GM18508 (cell line): ENCODE data around the gene C22orf42.
"Not testable (repeated sequence)": the region's sequence is repeated elsewhere in the genome, so short reads cannot be mapped to it uniquely, and the experiment has no call there.

Experiments used
- ATAC-seq: cut with Tn5 transposase; IDR thresholded peaks from one replicate; pipeline ENCODE4 v1.9.1; 2021; ENCODE audit warnings: moderate number of reproducible peaks; ENCODE audit not compliant: insufficient read depth, unreplicated experiment

The C22orf42 gene

DNA sequence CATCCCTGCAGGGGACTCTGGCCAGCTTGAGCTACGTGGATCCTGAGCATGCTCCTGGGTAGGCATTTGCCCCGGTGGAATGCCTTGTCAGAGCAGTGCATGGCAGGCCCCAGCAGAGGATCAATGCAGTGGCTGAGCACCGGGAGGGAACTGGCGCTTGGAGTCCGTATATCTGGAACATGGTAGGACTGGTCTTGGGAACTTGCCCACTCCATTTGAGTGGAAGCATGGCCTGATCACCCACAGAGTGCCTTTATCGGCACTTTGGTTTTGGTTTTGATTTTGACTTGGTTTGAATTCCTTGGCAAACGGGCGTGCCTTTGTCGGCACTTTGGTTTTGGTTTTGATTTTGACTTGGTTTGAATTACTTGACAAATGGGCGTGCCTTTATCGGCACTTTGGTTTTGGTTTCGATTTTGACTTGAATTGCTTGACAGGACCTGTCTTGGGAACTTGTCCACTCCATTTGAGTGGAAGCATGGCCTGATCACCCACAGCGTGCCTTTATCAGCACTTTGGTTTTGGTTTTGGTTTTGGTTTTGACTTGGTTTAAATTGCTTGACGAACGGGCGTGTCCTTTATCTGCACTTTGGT is 21.3 kb downstream of the C22orf42 start:
- not testable (repeated sequence) for ATAC-seq

DNA sequence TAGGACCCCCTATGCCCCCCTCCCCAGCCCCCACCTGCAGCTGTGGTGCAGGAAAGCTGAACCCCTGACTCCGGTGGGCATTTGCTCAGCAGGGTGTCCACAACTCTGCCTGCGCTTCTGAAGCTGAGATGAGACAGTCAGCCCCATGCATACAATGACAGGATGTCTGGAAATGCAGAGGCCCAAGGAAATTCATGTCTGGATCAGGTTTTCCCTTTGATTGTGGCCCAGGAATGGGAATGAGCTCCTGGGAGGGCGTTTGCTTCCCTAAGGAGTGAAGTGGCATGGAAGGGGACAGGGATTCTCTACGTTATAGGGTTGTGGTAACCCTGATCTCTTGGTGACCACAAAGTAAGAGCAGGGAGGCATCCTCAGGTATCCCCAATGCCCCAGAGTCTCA is 22.2 kb downstream of the C22orf42 start:
- not testable (repeated sequence) for ATAC-seq

GRCh38 chr22:32135958-32136357 is 23.1 kb downstream of the C22orf42 start:
- ATAC-seq = not testable (repeated sequence)

DNA sequence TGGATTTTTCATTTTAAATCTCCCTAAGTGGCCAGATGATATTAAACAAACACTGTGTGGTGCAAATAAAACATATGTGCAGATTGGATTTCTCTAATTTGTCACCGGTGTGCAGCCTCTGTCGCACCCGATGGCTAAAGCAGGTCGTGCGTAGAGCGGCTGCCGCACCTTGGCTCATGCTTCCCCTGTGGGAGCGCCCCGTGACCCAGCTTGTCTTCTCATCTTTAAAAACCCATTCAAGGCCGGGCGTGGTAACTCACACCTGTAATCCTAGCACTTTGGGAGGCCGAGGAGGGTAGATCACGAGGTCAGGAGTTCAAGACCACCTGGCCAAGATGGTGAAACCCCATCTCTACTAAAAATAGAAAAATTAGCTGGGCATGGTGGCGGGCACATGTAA is 24.3 kb downstream of the C22orf42 start:
- not testable (repeated sequence) for ATAC-seq

DNA sequence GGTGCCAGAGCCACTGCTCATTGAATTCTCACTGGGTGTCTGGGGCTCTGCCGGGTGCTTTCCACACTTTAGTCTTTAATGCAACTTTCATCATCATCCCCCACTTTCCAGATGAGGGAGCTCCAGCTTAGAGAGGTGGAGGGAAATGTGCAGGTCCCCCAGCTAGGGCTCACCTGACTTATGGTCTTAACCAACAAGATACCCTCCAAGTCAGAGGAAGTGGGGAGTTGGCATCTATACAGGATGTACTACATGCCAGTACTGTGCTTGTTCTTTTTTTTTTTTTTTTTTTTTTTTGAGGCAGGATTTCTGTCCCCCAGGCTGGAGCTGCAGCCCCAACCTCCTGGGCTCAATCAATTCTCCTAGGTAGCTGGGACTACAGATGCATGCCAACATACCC is 26.3 kb downstream of the C22orf42 start:
- ATAC-seq = no peak

DNA sequence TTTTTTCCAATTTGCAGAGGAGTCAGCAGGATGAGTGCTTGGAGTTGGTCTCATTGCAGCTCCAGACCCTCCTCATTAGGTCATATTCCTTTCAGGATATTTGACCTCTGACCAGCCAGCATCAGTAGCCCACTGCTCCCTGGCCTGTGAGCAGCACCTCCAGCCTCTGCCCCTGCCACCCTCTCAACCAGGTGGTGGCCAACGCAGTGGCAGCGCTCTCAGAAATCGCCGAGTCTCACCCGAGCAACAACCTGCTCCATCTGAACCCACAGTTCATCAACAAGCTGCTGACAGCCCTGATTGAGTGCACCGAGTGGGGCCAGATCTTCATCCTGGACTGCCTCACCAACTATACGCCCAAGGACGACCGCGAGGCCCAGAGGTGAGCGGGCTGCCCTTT is 27.0 kb downstream of the C22orf42 start:
- no peak for ATAC-seq

DNA sequence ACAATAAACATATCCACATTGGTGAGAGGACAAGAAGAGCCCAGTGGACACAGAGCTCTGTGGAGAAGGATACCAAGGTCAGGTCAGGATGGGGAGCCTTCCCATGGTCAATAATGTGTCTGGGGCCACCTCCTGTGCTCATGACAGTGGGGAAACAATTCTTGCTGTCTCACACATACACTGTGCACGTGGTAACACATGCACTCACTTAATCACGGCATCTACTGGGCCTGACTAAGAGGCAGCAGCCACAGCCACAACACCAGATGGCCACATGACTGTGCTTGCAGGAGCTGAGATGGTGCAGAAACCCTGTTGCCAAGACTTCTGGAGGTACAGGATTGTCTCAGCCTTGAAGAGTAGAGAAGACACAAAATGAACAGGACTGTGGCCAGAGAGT is 28.6 kb downstream of the C22orf42 start:
- ATAC-seq = no peak

DNA sequence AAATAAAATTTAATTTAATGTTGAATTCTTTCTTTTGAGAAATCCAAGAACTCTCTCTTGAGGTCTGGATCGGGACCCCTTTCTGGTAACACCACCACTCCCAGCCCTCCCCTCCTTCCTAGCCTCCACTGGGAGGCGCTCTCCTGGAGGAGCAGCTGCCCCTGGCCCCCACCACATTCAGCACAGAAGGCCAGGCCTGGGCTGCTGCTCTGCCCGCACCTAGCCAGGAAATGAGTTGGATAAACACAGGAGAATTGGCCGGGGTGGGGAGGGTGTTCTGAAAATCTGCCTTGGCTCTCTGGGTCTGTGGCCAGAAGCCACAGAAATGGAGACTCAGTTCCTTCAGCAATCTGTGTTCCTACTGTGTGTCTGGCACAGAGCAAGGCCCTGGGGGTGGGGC is 31.2 kb downstream of the C22orf42 start:
- ATAC-seq = no peak

DNA sequence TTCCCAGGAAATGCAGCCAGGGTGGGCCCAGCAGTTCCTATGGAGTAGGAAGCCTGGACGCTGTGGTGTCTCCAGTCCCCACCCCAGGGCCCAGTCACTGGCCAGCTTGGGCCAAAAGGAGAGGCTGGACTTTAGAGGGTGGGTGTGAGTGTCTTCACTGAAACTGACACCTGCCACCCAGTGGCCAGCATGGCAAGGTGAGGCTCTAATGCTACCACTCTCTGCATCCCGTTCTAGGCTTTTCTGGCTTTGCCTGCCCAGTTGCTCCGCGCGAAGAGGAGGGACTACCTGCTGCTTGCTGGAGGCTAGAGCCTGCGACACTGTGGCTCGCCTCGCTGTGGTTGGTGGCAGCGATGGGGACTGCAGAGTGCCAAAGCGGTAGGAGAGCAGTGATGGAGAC is 35.4 kb downstream of the C22orf42 start:
- no peak for ATAC-seq

GRCh38 chr22:32122899-32123298 is 36.2 kb downstream of the C22orf42 start:
- no peak for ATAC-seq

- no peak for ATAC-seq
Observed at GRCh38 chr22:32120603-32121002, 38.5 kb downstream of the C22orf42 start.

DNA sequence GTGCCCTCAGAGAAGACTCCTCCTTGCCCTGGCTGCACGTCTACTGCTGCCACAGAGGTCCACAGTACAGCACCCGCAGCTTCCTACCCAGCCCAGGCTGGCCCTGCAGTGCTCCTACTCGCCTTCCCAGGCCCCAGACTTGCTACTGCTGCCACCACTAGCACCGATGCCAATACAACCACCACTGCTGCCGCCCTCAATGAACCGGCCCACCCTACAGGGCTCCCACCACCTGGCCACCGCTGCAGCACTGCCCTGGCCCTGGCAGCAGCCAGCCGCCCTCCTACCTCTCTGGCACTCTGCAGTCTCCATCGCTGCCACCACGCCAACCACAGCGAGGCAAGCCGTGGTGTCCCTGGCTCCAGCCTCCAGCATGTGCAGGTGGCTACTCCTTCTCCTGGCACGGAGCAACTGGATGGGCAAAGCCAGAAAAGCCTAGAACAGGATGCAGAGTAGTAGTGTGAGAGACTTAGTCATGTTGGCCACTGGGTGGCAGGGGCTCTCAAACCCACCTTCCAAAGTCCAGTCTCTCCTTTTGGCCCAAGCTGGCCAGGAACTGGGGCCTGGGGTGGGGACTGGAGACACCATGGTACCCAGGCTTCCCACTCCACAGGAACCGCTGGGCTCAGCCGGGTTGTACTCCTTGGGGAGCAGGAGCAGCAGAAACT is 39.4 kb downstream of the C22orf42 start:
- ATAC-seq = no peak

GRCh38 chr22:32112380-32112779 is 46.7 kb downstream of the C22orf42 start:
- no peak for ATAC-seq

DNA sequence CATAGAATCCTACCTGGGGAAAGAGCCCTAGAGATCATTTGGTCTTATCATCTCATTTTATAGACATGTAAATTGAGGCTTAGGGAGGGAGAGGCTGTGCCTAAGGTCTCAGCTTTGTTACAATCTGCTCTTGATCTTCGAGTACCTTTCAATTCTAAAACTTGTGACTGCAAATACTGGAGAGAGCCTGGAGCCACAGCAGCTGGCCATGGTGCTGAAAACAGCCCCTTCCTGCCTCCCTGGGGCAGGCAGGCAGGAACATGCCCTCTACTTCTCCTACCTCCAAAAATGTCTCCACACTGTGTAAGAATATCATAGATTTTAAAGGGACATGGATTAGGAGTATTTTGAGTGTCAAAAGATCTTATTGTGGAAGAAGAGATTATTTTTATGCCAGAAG is 52.2 kb downstream of the C22orf42 start:
- ATAC-seq = no peak

- ATAC-seq = no peak
Observed at GRCh38 chr22:32103658-32104315, 55.3 kb downstream of the C22orf42 start.

DNA sequence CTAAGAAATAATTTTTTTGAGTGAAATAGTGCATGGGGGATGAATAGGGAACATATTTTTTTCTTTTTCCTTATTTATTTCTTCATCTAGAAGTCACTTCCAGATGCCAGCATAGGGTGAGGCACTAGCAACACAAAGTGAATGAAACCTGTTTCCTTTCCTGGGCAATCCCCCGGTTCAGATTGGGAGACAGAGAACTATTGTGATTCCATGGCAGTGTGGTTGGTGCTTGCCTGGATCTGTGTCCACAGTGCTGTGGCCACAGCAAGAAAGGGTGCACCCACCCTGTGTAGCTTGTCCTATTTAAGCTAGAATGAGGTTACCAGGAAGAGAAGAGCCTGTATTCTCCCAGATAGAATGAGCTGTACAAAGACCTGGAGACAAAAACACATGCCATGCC is 58.4 kb downstream of the C22orf42 start:
- ATAC-seq = no peak
